Endothelial cell of umbilical vein (primary cell): ENCODE results near the gene CNTNAP2. TPM values are rescaled to one million over a fixed set of nuclear protein-coding genes. Genes with fewer than 3 reads are reported as not detected.

Experiments used
- BruUV-seq: library from RNA; stranded (reverse); fragments of 400-500 nt; replicated peaks from 2 replicates; lab custom pipeline; 2021; lab: Mats Ljungman, UMichigan
- CTCF ChIA-PET: fragments of 300-600, 350-600 bp; sonication (Branson Sonifier 250); formaldehyde crosslinking; loops from one replicate; lab custom pipeline; 2021; ENCODE audit warnings: antibody characterized with exemption, inconsistent platforms; lab: Charles Lee
- POLR2A ChIA-PET: fragments of 300-600, 350-600 bp; sonication (Branson Sonifier 250); formaldehyde crosslinking; loops from one replicate; lab custom pipeline; 2021; ENCODE audit warnings: antibody characterized with exemption, inconsistent platforms; lab: Charles Lee
- DNase-seq: peaks from one replicate; pipeline ENCODE4 v3.0.0-alpha.2; 2011; ENCODE audit warnings: low read depth, low spot score
- FAIRE-seq: peaks from 2 replicates; lab custom pipeline; 2011; peaks lifted over from hg19 to GRCh38; lab: Jason Lieb, UNC
- H2AFZ ChIP-seq: 2 replicates; pipeline ENCODE4 v1.6.0; 2012; ENCODE audit warnings: low read depth, low read length, control low read depth, inconsistent platforms
- H3K27ac ChIP-seq: 2 replicates; pipeline ENCODE4 v1.5.1; 2011; ENCODE audit warnings: low read depth, mild to moderate bottlenecking, control low read depth, low read length, moderate library complexity; ENCODE audit not compliant: insufficient read depth
- H3K27me3 ChIP-seq, 2 experiments: 2 replicates each; pipeline versions ENCODE4 v1.6.0 to v1.6.1; 2011; ENCODE audit warnings: low read length in 2 of 2, mixed read lengths in 1 of 2; ENCODE audit not compliant: control insufficient read depth in 2 of 2, insufficient read depth in 2 of 2
- H3K36me3 ChIP-seq, 2 experiments: 2 replicates in 1 of 2; 3 replicates in 1 of 2; pipeline ENCODE4 v1.5.1; 2011; ENCODE audit warnings: low read length in 2 of 2, mild to moderate bottlenecking in 1 of 2, moderate library complexity in 1 of 2; ENCODE audit not compliant: control insufficient read depth in 2 of 2, insufficient read depth in 2 of 2; ENCODE audit errors: extremely low read depth in 1 of 2
- H3K4me1 ChIP-seq: 3 replicates; pipeline ENCODE4 v1.5.1; 2011; ENCODE audit warnings: mild to moderate bottlenecking, low read length; ENCODE audit not compliant: control insufficient read depth, insufficient read depth; ENCODE audit errors: extremely low read depth
- H3K4me2 ChIP-seq: 2 replicates; pipeline ENCODE4 v1.6.1; 2011; ENCODE audit warnings: low read length, control low read depth, mixed read lengths; ENCODE audit not compliant: insufficient read depth
- H3K4me3 ChIP-seq, 3 experiments: fragments of 200-600 bp in 1 of 3; sonication (generic), shearing (Covaris generic) in 1 of 3; replicated peaks in 1 of 3; 2 replicates each; pipeline ENCODE4 v1.5.1; 2011 to 2016; ENCODE audit warnings: control low read depth in 3 of 3, low read length in 3 of 3, mild to moderate bottlenecking in 2 of 3, inconsistent platforms in 1 of 3, low read depth in 1 of 3, moderate library complexity in 1 of 3; ENCODE audit not compliant: insufficient read depth in 1 of 3
- H3K79me2 ChIP-seq: 2 replicates; pipeline ENCODE4 v1.6.0; 2012; ENCODE audit warnings: low read length, inconsistent platforms; ENCODE audit not compliant: control insufficient read depth, insufficient read depth
- H3K9ac ChIP-seq: replicated peaks from 2 replicates; pipeline ENCODE3; 2011; ENCODE audit warnings: low read length, control low read depth; ENCODE audit not compliant: insufficient read depth; ENCODE audit errors: extremely low read depth
- H3K9me1 ChIP-seq: replicated peaks from 3 replicates; pipeline ENCODE4 v1.6.0; 2011; ENCODE audit warnings: mild to moderate bottlenecking, low read length; ENCODE audit not compliant: control insufficient read depth, insufficient read depth; ENCODE audit errors: extremely low read depth
- H3K9me3 ChIP-seq: replicated peaks from 2 replicates; pipeline ENCODE4 v1.5.1; 2012; ENCODE audit warnings: low read length, inconsistent platforms; ENCODE audit not compliant: control insufficient read depth, insufficient read depth
- H4K20me1 ChIP-seq: replicated peaks from 2 replicates; pipeline ENCODE3; 2011; ENCODE audit warnings: mild to moderate bottlenecking, low read length; ENCODE audit not compliant: control insufficient read depth, insufficient read depth; ENCODE audit errors: extremely low read depth
- EZH2 ChIP-seq: IDR thresholded peaks from 2 replicates; pipeline ENCODE4 v1.6.1; 2012; ENCODE audit warnings: borderline replicate concordance, low read depth, mild to moderate bottlenecking, moderate library complexity, low read length, inconsistent platforms; ENCODE audit not compliant: severe bottlenecking
- FOS ChIP-seq: IDR thresholded peaks from 2 replicates; pipeline ENCODE4 v1.6.1; 2011; ENCODE audit warnings: mild to moderate bottlenecking, low read length, moderate library complexity, borderline replicate concordance; ENCODE audit not compliant: insufficient read depth
- GATA2 ChIP-seq: IDR thresholded peaks from 2 replicates; pipeline ENCODE4 v1.7.0; 2011; ENCODE audit warnings: low read depth, mild to moderate bottlenecking, moderate library complexity, mixed read lengths, low read length; ENCODE audit not compliant: insufficient read length, insufficient read depth
- JUN ChIP-seq: IDR thresholded peaks from 2 replicates; pipeline ENCODE4 v1.6.1; 2011; ENCODE audit warnings: borderline replicate concordance, low read depth; ENCODE audit not compliant: insufficient read length, insufficient read depth
- MYC ChIP-seq: IDR thresholded peaks from one replicate; pipeline ENCODE4 v1.6.1; 2011; ENCODE audit warnings: mild to moderate bottlenecking, low read depth, low read length
- POLR2A ChIP-seq: IDR thresholded peaks from 2 replicates; pipeline ENCODE4 v1.6.1; 2012; ENCODE audit warnings: low read depth, mild to moderate bottlenecking, control low read depth, low read length
- POLR2AphosphoS5 ChIP-seq: IDR thresholded peaks from 2 replicates; pipeline ENCODE4 v1.6.1; 2012; ENCODE audit warnings: low read depth, mild to moderate bottlenecking, control low read depth, low read length, moderate library complexity; ENCODE audit not compliant: insufficient read depth
- dilution Hi-C: fragments of 300-500 bp; cut with MboI; formaldehyde crosslinking; loops from one replicate; pipeline ENCODE4 v1.15.0; 2019; ENCODE audit warnings: low sequenced_read_pairs; ENCODE audit not compliant: extremely low pct_ligation_motif_present
- intact Hi-C: fragments of 100-400 bp; cut with micrococcal nuclease; formaldehyde crosslinking; loops from one replicate; pipeline ENCODE4 v1.10.0; 2022
- polyA plus RNA-seq, 4 experiments: library from polyadenylated mRNA; depleted of rRNA in 3 of 4; stranded (reverse) in 3 of 4; unstranded in 1 of 4; fragments of >200 nt; gene quantifications; 2 replicates each; pipeline versions ENCODE4 v1.2.1 to v1.2.3, GENCODE V29; 2011 to 2012; ENCODE audit warnings: missing spikeins in 1 of 4
- total RNA-seq: library from RNA; stranded (reverse); gene quantifications from 2 replicates; pipeline ENCODE4 v1.2.3, GENCODE V29; 2021
- TF ChIP-seq, protein P1 (sequence below), 2 donors: IDR thresholded peaks; 1 replicate in 1 of 2; 2 replicates in 1 of 2; pipeline ENCODE4 v1.5.1; 2011; ENCODE audit warnings: low read length in 2 of 2, mild to moderate bottlenecking in 2 of 2, moderate library complexity in 2 of 2, control low read depth in 1 of 2, inconsistent platforms in 1 of 2, low read depth in 1 of 2; ENCODE audit not compliant: insufficient read depth in 1 of 2; ENCODE audit errors: extremely low read depth in 1 of 2
- TF ChIP-seq, protein P2 (sequence below): IDR thresholded peaks from 2 replicates; pipeline ENCODE4 v1.6.1; 2011; ENCODE audit not compliant: insufficient read depth, insufficient read length

The CNTNAP2 gene
- total and polyA plus RNA-seq, 2 donors (not counting 3 experiments of a cell fraction or from before 2014, with no cell fraction given), result not detected

DNA sequence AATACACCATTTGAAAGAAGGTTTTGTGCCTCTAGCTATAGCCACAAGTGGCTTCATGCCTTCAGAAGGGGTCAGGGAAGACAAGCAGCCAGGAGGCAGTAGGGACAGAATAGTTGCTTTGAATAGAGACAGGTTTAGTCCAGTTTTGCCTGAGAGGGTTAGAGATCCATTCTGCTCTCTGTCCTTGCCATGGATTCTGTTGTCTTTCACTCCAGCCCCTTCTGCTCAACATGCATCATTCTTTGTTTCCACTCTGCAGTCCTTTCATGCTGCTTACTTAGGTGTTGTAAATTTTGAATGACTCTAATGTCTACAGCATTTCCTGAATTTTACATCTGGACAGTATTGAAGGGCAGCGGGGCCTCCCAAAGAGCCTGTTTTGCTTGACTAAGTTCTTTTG lies 60.3 kb downstream of the CNTNAP2 start:
- Histone ChIP-seq H3K4me1 (no peaks in the 10 kb centered on the region), H3K9me3 (no peaks in the 10 kb centered on the region), H3K4me3 (no peak overlapping the region), H3K4me2 (no peak overlapping the region), H3K36me3 (no peaks in the 10 kb centered on the region), H3K79me2 (no peaks in the 10 kb centered on the region), H3K9me1 (no peaks in the 10 kb centered on the region), H3K9ac (no peak overlapping the region), H3K27me3 (no peaks in the 10 kb centered on the region), H3K27ac (no peak overlapping the region), H2AFZ (no peak overlapping the region), H4K20me1 (no peaks in the 10 kb centered on the region)
- CTCF ChIA-PET, result no interaction called here
- dilution Hi-C loops (no loop called here), intact Hi-C loops (no loop called here)
- no TSS peak for BruUV-seq
- TF ChIP-seq EZH2, result no peak
- TF ChIP-seq POLR2A, result no peak
- TF ChIP-seq GATA2, result no peak
- TF ChIP-seq JUN, result no peak
- no peak for DNase-seq
- no peak for FAIRE-seq
- POLR2A ChIA-PET, result no interaction called here

DNA sequence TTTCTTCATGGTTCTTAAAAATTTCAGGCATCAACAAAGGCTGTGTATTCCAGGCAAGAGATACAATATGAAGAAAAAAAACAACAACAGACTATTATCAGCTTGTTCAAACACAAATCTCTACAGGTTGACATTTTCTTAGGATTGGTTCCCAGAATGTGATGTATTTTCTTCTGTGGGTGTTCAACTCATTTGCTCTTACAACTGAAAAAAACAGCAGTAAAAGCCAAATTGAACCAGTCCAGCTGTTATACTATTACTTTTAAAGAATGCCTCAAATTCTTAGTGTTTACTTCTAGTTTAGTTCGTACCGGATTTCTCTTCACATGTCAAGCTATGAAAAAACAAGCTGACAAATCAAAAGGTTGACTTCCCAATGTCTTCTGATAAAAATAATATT lies 60.7 kb downstream of the CNTNAP2 start:
- no TSS peak for BruUV-seq
- no peaks in the 10 kb centered on the region for H3K27me3 ChIP-seq
- no peak overlapping the region for H3K27ac ChIP-seq
- H3K4me3 ChIP-seq, result no peak overlapping the region
- H3K4me2 ChIP-seq, result no peak overlapping the region
- H4K20me1 ChIP-seq, result no peaks in the 10 kb centered on the region
- dilution Hi-C loops (no loop called here), intact Hi-C loops (no loop called here)
- no peaks in the 10 kb centered on the region for H3K79me2 ChIP-seq
- H2AFZ ChIP-seq, result no peak overlapping the region
- H3K9me3 ChIP-seq, result no peaks in the 10 kb centered on the region
- POLR2A ChIA-PET, result no interaction called here
- H3K4me1 ChIP-seq, result no peaks in the 10 kb centered on the region
- no peaks in the 10 kb centered on the region for H3K36me3 ChIP-seq
- FAIRE-seq, result no peak
- no peak overlapping the region for H3K9ac ChIP-seq
- no peak for DNase-seq
- no peaks in the 10 kb centered on the region for H3K9me1 ChIP-seq
- CTCF ChIA-PET, result no interaction called here
- TF ChIP-seq FOS, result no peak
- TF ChIP-seq, protein P1, sequence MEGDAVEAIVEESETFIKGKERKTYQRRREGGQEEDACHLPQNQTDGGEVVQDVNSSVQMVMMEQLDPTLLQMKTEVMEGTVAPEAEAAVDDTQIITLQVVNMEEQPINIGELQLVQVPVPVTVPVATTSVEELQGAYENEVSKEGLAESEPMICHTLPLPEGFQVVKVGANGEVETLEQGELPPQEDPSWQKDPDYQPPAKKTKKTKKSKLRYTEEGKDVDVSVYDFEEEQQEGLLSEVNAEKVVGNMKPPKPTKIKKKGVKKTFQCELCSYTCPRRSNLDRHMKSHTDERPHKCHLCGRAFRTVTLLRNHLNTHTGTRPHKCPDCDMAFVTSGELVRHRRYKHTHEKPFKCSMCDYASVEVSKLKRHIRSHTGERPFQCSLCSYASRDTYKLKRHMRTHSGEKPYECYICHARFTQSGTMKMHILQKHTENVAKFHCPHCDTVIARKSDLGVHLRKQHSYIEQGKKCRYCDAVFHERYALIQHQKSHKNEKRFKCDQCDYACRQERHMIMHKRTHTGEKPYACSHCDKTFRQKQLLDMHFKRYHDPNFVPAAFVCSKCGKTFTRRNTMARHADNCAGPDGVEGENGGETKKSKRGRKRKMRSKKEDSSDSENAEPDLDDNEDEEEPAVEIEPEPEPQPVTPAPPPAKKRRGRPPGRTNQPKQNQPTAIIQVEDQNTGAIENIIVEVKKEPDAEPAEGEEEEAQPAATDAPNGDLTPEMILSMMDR (IDR thresholded peaks at IDR 0.05; ENCODE audit: extremely low read depth in 1 of 2, insufficient read depth in 1 of 2, low read depth in 1 of 2, low read length in 2 of 2), result no peak
- no peak for TF ChIP-seq JUN
- TF ChIP-seq MYC, result no peak
- no peak for TF ChIP-seq POLR2AphosphoS5
- TF ChIP-seq, protein P2, sequence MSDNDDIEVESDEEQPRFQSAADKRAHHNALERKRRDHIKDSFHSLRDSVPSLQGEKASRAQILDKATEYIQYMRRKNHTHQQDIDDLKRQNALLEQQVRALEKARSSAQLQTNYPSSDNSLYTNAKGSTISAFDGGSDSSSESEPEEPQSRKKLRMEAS, result no peak
- TF ChIP-seq POLR2A, result no peak
- no peak for TF ChIP-seq EZH2
- TF ChIP-seq GATA2, result no peak
